ENCODE data around the gene PUS1. TPM values are rescaled to one million over a fixed set of nuclear protein-coding genes. Genes with fewer than 3 reads are reported as not detected.

PUS1 gene
- polyA plus RNA-seq, 3 donors, result 10.5 to 12.8 (median 12.2) TPM

- no peak for DNase-seq (ENCODE audit: low read depth in 3 of 3, low spot score in 2 of 3)
Measured at GRCh38 chr12:131986910-131987309, 57.8 kb downstream of the PUS1 start.

GRCh38 chr12:131987552-131987951 is 58.5 kb downstream of the PUS1 start:
- no peak for DNase-seq (ENCODE audit: low read depth in 3 of 3, low spot score in 2 of 3)

GRCh38 chr12:131988054-131988796 is 59.1 kb downstream of the PUS1 start:
- DNase-seq (ENCODE audit: low read depth in 3 of 3, low spot score in 2 of 3), result no peak

- DNase-seq (ENCODE audit: low read depth in 3 of 3, low spot score in 2 of 3), result no peak
Measured at GRCh38 chr12:131989021-131989420, 59.9 kb downstream of the PUS1 start.

- DNase-seq (ENCODE audit: low read depth in 3 of 3, low spot score in 2 of 3), result no peak
Measured at GRCh38 chr12:131990066-131990979, 61.2 kb downstream of the PUS1 start.

- DNase-seq (ENCODE audit: low read depth in 3 of 3, low spot score in 2 of 3), result no peak
Measured at GRCh38 chr12:131990980-131991305, 61.9 kb downstream of the PUS1 start.

GRCh38 chr12:131991816-131992430 is 62.8 kb downstream of the PUS1 start:
- no peak for DNase-seq (ENCODE audit: low read depth in 3 of 3, low spot score in 2 of 3)

- no peak for DNase-seq (ENCODE audit: low read depth in 3 of 3, low spot score in 2 of 3)
Measured at GRCh38 chr12:131994589-131994988, 65.5 kb downstream of the PUS1 start.

Other genes with a start within 250 kb of the PUS1 start
- gene SFSWAP, start 218.2 kb upstream of the PUS1 start, polyA plus RNA-seq (ENCODE audit: insufficient read length in 3 of 3), result 10 to 100 TPM; 38.9 to 42.7 (median 39.5) TPM
- gene MMP17, start 100.9 kb upstream of the PUS1 start, polyA plus RNA-seq (ENCODE audit: insufficient read length in 3 of 3), result under 1 TPM; 0.53 to 0.75 (median 0.72) TPM
- 10 to 100 TPM; 18.4 to 20.5 (median 19.8) TPM for gene ULK1, start 34.7 kb upstream of the PUS1 start, polyA plus RNA-seq (ENCODE audit: insufficient read length in 3 of 3)
- 10 to 100 TPM; 29.2 to 31.6 (median 30.8) TPM for gene EP400, start 20.7 kb downstream of the PUS1 start, polyA plus RNA-seq (ENCODE audit: insufficient read length in 3 of 3)
- gene DDX51, start 215.0 kb downstream of the PUS1 start, polyA plus RNA-seq (ENCODE audit: insufficient read length in 3 of 3), result 10 to 100 TPM; 10.9 to 12.8 (median 11.7) TPM
- gene NOC4L, start 215.2 kb downstream of the PUS1 start, polyA plus RNA-seq (ENCODE audit: insufficient read length in 3 of 3), result 10 to 100 TPM; 10.9 to 12.4 (median 11.3) TPM

All from right renal cortex interstitium (tissue), 3 donors.